BE2C (cell line): ENCODE results near the gene BOD1.

ENCODE experiments used
- DNase-seq: peaks from one replicate; pipeline ENCODE4 v3.0.0-alpha.2; 2020
- H3K27me3 ChIP-seq: fragments of 250-450 bp; sonication (Bioruptor Pico); 2 replicates; pipeline ENCODE4 v1.5.1; 2020; ENCODE audit warnings: mild to moderate bottlenecking
- H3K36me3 ChIP-seq: fragments of 250-450 bp; sonication (Bioruptor Pico); 2 replicates; pipeline ENCODE4 v1.5.1; 2020; ENCODE audit warnings: mild to moderate bottlenecking
- H3K4me1 ChIP-seq: fragments of 250-450 bp; sonication (Bioruptor Pico); 2 replicates; pipeline ENCODE4 v1.5.1; 2020
- H3K4me3 ChIP-seq: 2 replicates; pipeline ENCODE4 v1.5.1; 2011; ENCODE audit warnings: low read depth, low read length
- H3K9me3 ChIP-seq: fragments of 250-450 bp; sonication (Bioruptor Pico); 2 replicates; pipeline ENCODE4 v1.5.1; 2020
- CTCF ChIP-seq: IDR thresholded peaks from 2 replicates; pipeline ENCODE4 v1.5.1; 2012; ENCODE audit warnings: mild to moderate bottlenecking, low read depth, low read length

Gene BOD1

GRCh38 chr5:173643964-173644363 is 27.5 kb upstream of the BOD1 start:
- Histone ChIP-seq H3K4me1 (peaks cover 18% of the 10 kb centered on the region), H3K36me3 (no peaks in the 10 kb centered on the region), H3K9me3 (no peaks in the 10 kb centered on the region), H3K4me3 (no peak overlapping the region), H3K27me3 (no peaks in the 10 kb centered on the region)
- no peak for TF ChIP-seq CTCF
- DNase-seq, result peak; percentile 85

- H3K27me3 ChIP-seq, result no peaks in the 10 kb centered on the region
- no peaks in the 10 kb centered on the region for H3K36me3 ChIP-seq
- H3K4me1 ChIP-seq, result peaks cover 18% of the 10 kb centered on the region
- no peak for TF ChIP-seq CTCF
- no peaks in the 10 kb centered on the region for H3K9me3 ChIP-seq
- no peak overlapping the region for H3K4me3 ChIP-seq
- no peak for DNase-seq
These were observed 26.5 kb upstream of the BOD1 start for GRCh38 chr5:173642895-173643481.

GRCh38 chr5:173642191-173642816 is 25.9 kb upstream of the BOD1 start:
- H3K4me3 ChIP-seq, result no peak overlapping the region
- H3K27me3 ChIP-seq, result no peaks in the 10 kb centered on the region
- TF ChIP-seq CTCF, result no peak
- no peaks in the 10 kb centered on the region for H3K36me3 ChIP-seq
- H3K9me3 ChIP-seq, result no peaks in the 10 kb centered on the region
- DNase-seq, result no peak
- peaks cover 22% of the 10 kb centered on the region for H3K4me1 ChIP-seq

- no peak for DNase-seq
- no peak for TF ChIP-seq CTCF
- Histone ChIP-seq H3K36me3 (no peaks in the 10 kb centered on the region), H3K4me1 (peaks cover 28% of the 10 kb centered on the region), H3K4me3 (no peak overlapping the region), H3K27me3 (no peaks in the 10 kb centered on the region), H3K9me3 (no peaks in the 10 kb centered on the region)
These were observed 23.8 kb upstream of the BOD1 start for GRCh38 chr5:173640156-173640804.

- no peak for DNase-seq
- Histone ChIP-seq H3K4me3 (no peak overlapping the region), H3K36me3 (no peaks in the 10 kb centered on the region), H3K4me1 (peaks cover 13% of the 10 kb centered on the region), H3K27me3 (no peaks in the 10 kb centered on the region), H3K9me3 (no peaks in the 10 kb centered on the region)
- TF ChIP-seq CTCF, result 0 out of 2 replicates have a peak, but pooled peaks have one; percentile 8
These were observed 21.9 kb upstream of the BOD1 start for GRCh38 chr5:173638126-173639040.
